GM10266 (cell line): ENCODE measurements around the gene LRRC41.

ENCODE experiments used
- DNase-seq: peaks from one replicate; pipeline ENCODE4 v3.0.0; 2012; ENCODE audit errors: extremely low spot score
- TF ChIP-seq, protein P1 (sequence below): IDR thresholded peaks from 2 replicates; pipeline ENCODE4 v1.5.1; 2012; ENCODE audit warnings: mild to moderate bottlenecking, low read depth; ENCODE audit not compliant: control insufficient read depth, insufficient read depth; ENCODE audit errors: missing control alignments

LRRC41 gene, protein sequence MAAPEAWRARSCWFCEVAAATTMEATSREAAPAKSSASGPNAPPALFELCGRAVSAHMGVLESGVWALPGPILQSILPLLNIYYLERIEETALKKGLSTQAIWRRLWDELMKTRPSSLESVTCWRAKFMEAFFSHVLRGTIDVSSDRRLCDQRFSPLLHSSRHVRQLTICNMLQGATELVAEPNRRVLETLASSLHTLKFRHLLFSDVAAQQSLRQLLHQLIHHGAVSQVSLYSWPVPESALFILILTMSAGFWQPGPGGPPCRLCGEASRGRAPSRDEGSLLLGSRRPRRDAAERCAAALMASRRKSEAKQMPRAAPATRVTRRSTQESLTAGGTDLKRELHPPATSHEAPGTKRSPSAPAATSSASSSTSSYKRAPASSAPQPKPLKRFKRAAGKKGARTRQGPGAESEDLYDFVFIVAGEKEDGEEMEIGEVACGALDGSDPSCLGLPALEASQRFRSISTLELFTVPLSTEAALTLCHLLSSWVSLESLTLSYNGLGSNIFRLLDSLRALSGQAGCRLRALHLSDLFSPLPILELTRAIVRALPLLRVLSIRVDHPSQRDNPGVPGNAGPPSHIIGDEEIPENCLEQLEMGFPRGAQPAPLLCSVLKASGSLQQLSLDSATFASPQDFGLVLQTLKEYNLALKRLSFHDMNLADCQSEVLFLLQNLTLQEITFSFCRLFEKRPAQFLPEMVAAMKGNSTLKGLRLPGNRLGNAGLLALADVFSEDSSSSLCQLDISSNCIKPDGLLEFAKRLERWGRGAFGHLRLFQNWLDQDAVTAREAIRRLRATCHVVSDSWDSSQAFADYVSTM

DNA sequence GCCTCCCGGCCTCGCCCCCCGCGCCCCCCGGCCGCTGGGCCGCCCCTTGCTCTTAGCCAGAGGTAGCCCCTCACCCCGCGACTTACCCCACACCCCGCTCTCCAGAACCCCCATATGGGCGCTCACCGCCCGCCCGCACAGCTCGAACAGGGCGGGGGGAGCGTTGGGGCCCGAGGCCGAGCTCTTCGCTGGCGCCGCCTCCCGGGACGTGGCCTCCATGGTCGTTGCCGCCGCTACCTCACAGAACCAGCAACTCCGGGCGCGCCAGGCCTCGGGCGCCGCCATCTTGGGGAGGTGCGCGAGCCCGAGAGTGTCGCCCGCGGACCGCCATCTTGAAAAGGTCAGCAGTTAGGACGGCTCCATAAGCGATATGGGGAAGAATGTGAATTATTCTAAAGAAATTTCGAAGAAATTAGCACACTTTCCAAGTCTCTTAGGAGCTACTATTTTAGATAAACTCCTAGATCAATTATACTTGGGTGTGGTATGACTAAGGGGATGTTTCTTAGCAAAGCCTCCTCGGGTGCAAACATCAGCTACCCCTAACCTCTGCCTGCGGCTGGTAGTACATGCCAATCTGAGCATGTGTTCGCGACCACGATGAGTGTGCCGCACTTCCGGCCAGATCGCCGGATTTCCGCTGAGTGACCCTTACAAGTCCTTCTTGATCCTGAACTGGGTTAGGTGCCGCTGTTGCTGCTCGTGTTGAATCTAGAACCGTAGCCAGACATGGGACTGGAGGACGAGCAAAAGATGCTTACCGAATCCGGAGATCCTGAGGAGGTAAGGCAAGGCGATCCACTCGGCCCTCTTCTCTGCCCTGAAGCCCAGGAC, at the start of gene LRRC41, which contains the start of gene UQCRH:
TSS of gene LRRC41 (minus strand) at position 579 of the 834 bp plus-strand sequence. CDS start at position 285, 294 bp downstream.
TSS of gene UQCRH (plus strand) at position 661 of the 834 bp plus-strand sequence. CDS start at position 730, 69 bp downstream.
- DNase-seq = peak; percentile 93
- TF ChIP-seq, protein P1, sequence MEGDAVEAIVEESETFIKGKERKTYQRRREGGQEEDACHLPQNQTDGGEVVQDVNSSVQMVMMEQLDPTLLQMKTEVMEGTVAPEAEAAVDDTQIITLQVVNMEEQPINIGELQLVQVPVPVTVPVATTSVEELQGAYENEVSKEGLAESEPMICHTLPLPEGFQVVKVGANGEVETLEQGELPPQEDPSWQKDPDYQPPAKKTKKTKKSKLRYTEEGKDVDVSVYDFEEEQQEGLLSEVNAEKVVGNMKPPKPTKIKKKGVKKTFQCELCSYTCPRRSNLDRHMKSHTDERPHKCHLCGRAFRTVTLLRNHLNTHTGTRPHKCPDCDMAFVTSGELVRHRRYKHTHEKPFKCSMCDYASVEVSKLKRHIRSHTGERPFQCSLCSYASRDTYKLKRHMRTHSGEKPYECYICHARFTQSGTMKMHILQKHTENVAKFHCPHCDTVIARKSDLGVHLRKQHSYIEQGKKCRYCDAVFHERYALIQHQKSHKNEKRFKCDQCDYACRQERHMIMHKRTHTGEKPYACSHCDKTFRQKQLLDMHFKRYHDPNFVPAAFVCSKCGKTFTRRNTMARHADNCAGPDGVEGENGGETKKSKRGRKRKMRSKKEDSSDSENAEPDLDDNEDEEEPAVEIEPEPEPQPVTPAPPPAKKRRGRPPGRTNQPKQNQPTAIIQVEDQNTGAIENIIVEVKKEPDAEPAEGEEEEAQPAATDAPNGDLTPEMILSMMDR = peak; percentile 17

DNA sequence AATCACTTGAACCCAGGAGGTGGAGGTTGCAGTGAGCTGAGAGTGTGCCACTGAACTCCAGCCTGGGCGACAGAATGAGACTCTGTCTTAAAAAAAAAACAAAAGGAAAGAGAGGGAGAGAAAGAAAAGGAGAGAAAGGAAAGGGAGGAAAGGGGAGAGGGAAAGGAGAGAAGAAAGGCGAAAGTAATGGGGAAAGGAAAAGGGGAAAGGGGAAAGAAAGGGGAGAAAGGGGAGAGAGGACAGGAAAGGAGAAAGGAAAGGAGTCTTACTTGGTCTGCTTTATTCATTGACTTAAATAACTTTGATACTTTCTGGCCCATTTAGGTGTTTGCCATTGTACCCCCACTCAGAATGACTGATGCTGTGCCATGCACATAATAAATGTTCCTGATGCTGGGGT, 48.9 kb upstream of the LRRC41 start:
- no peak for DNase-seq
- TF ChIP-seq, protein P1 = no peak

DNA sequence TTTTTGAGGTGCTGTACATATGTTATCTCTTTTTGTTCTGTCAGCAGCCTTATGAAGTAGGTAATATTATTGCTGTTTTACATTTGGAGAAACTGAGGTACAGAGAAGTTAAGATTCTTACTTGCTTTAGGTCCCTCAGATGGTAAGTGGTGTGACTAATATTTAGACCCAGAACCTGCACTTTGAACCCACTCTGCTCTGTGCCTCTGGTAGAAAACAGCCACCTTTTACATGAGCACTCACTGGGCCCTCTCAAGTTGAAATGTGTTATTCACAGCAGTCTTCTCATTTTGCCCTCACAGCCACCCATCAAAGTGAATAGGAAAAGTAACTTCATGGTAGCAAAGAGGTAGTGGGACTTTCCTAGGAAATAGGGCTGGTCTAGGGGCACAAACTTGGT, 41.9 kb upstream of the LRRC41 start:
- DNase-seq = no peak
- TF ChIP-seq, protein P1 = no peak

DNA sequence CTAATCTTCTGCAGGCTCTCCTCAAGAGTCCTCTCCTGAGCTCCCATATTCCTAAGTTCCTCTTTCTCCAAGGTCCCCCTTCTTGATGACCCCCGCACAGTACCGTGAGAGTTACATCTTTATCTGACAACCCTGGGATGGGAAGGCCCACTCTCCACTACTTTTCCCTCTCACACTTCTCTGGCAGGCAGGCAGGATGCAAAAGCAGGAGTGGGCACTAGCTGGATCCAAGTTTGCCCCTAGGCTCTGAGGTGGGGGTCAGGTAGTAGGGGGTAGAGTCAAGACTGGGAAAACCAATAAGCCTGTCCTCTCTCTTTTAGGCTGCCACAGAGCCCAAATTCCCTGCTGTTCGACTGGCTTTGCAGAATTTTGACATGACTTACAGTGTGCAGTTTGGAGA, 41.1 kb upstream of the LRRC41 start:
- no peak for DNase-seq
- TF ChIP-seq, protein P1 = no peak

DNA sequence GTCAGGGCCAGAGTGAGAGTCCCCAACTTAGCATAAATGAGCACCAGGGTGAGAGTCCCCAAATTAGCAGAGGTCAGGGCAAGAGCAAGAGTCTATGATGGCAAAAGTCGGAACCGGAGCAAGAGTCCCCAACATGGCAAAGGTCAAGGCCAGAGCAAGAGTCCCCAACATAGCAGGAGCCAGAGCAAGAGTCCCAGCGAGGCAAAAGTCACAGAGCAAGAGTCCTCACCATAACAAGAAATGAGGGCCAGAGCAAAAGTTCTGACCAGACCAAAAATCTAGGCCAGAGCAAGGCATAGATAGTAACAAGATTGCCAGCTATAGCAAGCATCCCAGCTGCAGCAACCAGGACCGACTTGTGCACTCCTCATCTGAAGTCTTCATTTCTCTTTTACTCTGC, 40.3 kb upstream of the LRRC41 start:
- no peak for DNase-seq
- TF ChIP-seq, protein P1 = no peak

DNA sequence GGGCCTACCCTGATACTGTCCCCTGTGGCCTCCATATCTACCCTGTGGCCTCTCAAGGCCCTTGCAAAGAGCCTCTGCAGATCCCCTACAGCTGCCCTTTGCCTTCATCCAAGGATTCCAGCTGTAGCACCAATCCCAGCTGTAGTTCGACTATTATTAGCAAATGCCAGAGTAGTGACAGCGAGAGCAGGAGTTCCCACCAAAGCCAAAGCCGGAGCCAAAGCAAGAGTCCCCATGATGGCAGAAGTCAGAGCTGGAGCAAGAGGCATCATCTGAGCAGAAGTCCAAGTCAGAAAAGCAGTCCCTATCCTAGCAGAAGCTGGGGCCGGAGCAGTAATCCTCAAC, 39.9 kb upstream of the LRRC41 start:
- no peak for DNase-seq
- TF ChIP-seq, protein P1 = no peak
